Keratinocyte (primary cell): ENCODE data around the gene IGFN1. TPM values are rescaled to one million over a fixed set of nuclear protein-coding genes. Genes with fewer than 3 reads are reported as not detected.

Experiments
- DNase-seq: peaks from one replicate; pipeline ENCODE4 v3.0.0-alpha.2; 2011; ENCODE audit warnings: low read depth, missing footprints, low spot score
- FAIRE-seq: peaks from 2 replicates; lab custom pipeline; 2011; peaks lifted over from hg19 to GRCh38; lab: Jason Lieb, UNC
- H2AFZ ChIP-seq: 2 replicates; pipeline ENCODE4 v1.6.0; 2012; ENCODE audit warnings: low read length, control low read depth, inconsistent platforms; ENCODE audit not compliant: control insufficient read depth
- H3K27ac ChIP-seq: 2 replicates; pipeline ENCODE4 v1.5.1; 2011; ENCODE audit warnings: low read length; ENCODE audit not compliant: control insufficient read depth, insufficient read depth
- H3K27me3 ChIP-seq: 3 replicates; pipeline ENCODE4 v1.6.0; 2011; ENCODE audit warnings: low read length; ENCODE audit not compliant: control insufficient read depth, insufficient read depth; ENCODE audit errors: extremely low read depth
- H3K36me3 ChIP-seq, 2 experiments: 2 replicates in 1 of 2; 3 replicates in 1 of 2; pipeline ENCODE4 v1.5.1; 2011; ENCODE audit warnings: low read length in 2 of 2, mild to moderate bottlenecking in 1 of 2; ENCODE audit not compliant: control insufficient read depth in 2 of 2, insufficient read depth in 2 of 2; ENCODE audit errors: extremely low read depth in 1 of 2
- H3K4me1 ChIP-seq: 3 replicates; pipeline ENCODE4 v1.5.1; 2011; ENCODE audit warnings: low read length; ENCODE audit not compliant: control insufficient read depth, insufficient read depth; ENCODE audit errors: extremely low read depth
- H3K4me2 ChIP-seq: 3 replicates; pipeline ENCODE4 v1.6.0; 2011; ENCODE audit warnings: low read depth, low read length; ENCODE audit not compliant: control insufficient read depth, insufficient read depth; ENCODE audit errors: extremely low read depth
- H3K4me3 ChIP-seq, 3 experiments: fragments of 200-600 bp in 1 of 3; sonication (generic) in 1 of 3; 2 replicates in 2 of 3; 3 replicates in 1 of 3; pipeline ENCODE4 v1.5.1; 2011 to 2016; ENCODE audit warnings: low read length in 3 of 3, mild to moderate bottlenecking in 3 of 3, control low read depth in 2 of 3, inconsistent platforms in 1 of 3, low read depth in 1 of 3, mixed read lengths in 1 of 3, mixed run types in 1 of 3, moderate library complexity in 1 of 3; ENCODE audit not compliant: control insufficient read depth in 2 of 3, insufficient read depth in 2 of 3; ENCODE audit errors: extremely low read depth in 1 of 3
- H3K79me2 ChIP-seq: 2 replicates; pipeline ENCODE4 v1.6.0; 2012; ENCODE audit warnings: low read length; ENCODE audit not compliant: control insufficient read depth, insufficient read depth
- H3K9ac ChIP-seq: 3 replicates; pipeline ENCODE4 v1.6.0; 2011; ENCODE audit warnings: low read length; ENCODE audit not compliant: control insufficient read depth, insufficient read depth; ENCODE audit errors: extremely low read depth
- H3K9me1 ChIP-seq: 3 replicates; pipeline ENCODE4 v1.6.0; 2011; ENCODE audit warnings: low read length; ENCODE audit not compliant: control insufficient read depth, insufficient read depth; ENCODE audit errors: extremely low read depth
- H3K9me3 ChIP-seq: 2 replicates; pipeline ENCODE4 v1.5.1; 2012; ENCODE audit warnings: low read depth, low read length; ENCODE audit not compliant: control insufficient read depth
- H4K20me1 ChIP-seq: 3 replicates; pipeline ENCODE4 v1.6.0; 2011; ENCODE audit warnings: low read length; ENCODE audit not compliant: control insufficient read depth, insufficient read depth; ENCODE audit errors: extremely low read depth
- EZH2 ChIP-seq: IDR thresholded peaks from one replicate; pipeline ENCODE4 v1.6.1; 2012; ENCODE audit warnings: inconsistent platforms, mild to moderate bottlenecking, low read length, moderate library complexity
- dilution Hi-C: fragments of 300-500 bp; cut with MboI; formaldehyde crosslinking; loops from one replicate; pipeline ENCODE4 v1.7.0; 2020; ENCODE audit warnings: low sequenced_read_pairs; ENCODE audit not compliant: extremely low pct_ligation_motif_present
- polyA plus RNA-seq, 5 experiments: library from polyadenylated mRNA; depleted of rRNA in 3 of 5; stranded (reverse) in 3 of 5; stranded (forward) in 1 of 5; unstranded in 1 of 5; fragments of >200 nt; gene quantifications; 1 replicate in 1 of 5; 2 replicates in 3 of 5; 3 replicates in 1 of 5; pipeline versions ENCODE4 v1.2.1 to v1.2.3, GENCODE V29; 2011 to 2012; ENCODE audit warnings: missing spikeins in 2 of 5, low read depth in 1 of 5, low replicate concordance in 1 of 5
- TF ChIP-seq, protein P1 (sequence below), 3 experiments: IDR thresholded peaks in 1 of 3; conservative IDR thresholded peaks in 1 of 3; optimal IDR thresholded peaks in 1 of 3; 2 replicates in 2 of 3; 3 replicates in 1 of 3; pipeline versions ENCODE3 to v1.5.1; 2011; ENCODE audit warnings: low read length in 3 of 3, mild to moderate bottlenecking in 3 of 3, moderate library complexity in 2 of 3, control low read depth in 1 of 3, inconsistent platforms in 1 of 3; ENCODE audit not compliant: insufficient read depth in 2 of 3; ENCODE audit errors: extremely low read depth in 1 of 3

Gene IGFN1
- polyA plus RNA-seq, 1 donor (not counting 4 experiments of a cell fraction or from before 2014, with no cell fraction given): not detected

DNA sequence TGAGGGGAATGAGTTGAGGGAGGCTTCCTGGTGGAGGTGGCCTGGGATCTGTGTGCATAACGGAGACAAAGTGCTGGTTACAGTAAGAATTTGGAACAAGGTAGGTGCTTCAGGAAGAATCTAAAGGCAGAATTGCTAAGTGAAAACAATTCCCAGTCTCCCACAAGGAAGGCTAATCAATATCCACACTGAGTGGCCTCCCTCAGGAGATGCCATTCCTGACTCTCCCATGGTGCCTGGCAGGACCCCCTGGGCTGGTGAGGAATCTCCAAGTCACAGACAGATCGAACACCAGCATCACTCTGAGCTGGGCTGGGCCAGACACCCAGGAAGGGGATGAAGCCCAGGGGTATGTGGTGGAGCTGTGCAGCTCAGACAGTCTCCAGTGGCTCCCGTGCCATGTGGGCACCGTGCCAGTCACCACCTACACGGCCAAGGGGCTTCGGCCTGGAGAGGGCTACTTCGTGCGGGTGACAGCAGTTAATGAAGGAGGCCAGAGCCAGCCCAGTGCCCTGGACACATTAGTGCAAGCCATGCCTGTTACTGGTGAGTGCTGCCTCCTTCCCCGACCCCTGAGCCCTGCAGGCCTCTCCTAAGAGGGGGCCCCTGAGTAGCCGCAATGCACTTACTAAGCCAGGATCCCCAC, 30.7 kb downstream of the IGFN1 start:
- H3K9me3 ChIP-seq: no peaks in the 10 kb centered on the region
- H3K27me3 ChIP-seq: peaks cover 8% of the 10 kb centered on the region
- H3K79me2 ChIP-seq: no peaks in the 10 kb centered on the region
- DNase-seq (no peak), FAIRE-seq (no peak)
- H3K9me1 ChIP-seq: no peaks in the 10 kb centered on the region
- no peak overlapping the region for H3K27ac ChIP-seq
- no peak overlapping the region for H3K4me3 ChIP-seq
- H3K9ac ChIP-seq: no peak overlapping the region
- no peak overlapping the region for H2AFZ ChIP-seq
- H3K36me3 ChIP-seq: no peaks in the 10 kb centered on the region
- dilution Hi-C loops: loop anchor here (10.0 kb wide), 1 partner anchor 83 kb away; no protein-coding TSS in a partner anchor
- H3K4me1 ChIP-seq: no peaks in the 10 kb centered on the region
- H4K20me1 ChIP-seq: no peaks in the 10 kb centered on the region
- no peak overlapping the region for H3K4me2 ChIP-seq
- TF ChIP-seq EZH2: no peak
- TF ChIP-seq, protein P1, sequence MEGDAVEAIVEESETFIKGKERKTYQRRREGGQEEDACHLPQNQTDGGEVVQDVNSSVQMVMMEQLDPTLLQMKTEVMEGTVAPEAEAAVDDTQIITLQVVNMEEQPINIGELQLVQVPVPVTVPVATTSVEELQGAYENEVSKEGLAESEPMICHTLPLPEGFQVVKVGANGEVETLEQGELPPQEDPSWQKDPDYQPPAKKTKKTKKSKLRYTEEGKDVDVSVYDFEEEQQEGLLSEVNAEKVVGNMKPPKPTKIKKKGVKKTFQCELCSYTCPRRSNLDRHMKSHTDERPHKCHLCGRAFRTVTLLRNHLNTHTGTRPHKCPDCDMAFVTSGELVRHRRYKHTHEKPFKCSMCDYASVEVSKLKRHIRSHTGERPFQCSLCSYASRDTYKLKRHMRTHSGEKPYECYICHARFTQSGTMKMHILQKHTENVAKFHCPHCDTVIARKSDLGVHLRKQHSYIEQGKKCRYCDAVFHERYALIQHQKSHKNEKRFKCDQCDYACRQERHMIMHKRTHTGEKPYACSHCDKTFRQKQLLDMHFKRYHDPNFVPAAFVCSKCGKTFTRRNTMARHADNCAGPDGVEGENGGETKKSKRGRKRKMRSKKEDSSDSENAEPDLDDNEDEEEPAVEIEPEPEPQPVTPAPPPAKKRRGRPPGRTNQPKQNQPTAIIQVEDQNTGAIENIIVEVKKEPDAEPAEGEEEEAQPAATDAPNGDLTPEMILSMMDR (optimal IDR thresholded peaks at IDR 0.05 in 1 of 3, IDR thresholded peaks at IDR 0.05 in 1 of 3, conservative IDR thresholded peaks at IDR 0.05 in 1 of 3; ENCODE audit: extremely low read depth in 1 of 3, insufficient read depth in 2 of 3, low read length in 3 of 3): no peak

DNA sequence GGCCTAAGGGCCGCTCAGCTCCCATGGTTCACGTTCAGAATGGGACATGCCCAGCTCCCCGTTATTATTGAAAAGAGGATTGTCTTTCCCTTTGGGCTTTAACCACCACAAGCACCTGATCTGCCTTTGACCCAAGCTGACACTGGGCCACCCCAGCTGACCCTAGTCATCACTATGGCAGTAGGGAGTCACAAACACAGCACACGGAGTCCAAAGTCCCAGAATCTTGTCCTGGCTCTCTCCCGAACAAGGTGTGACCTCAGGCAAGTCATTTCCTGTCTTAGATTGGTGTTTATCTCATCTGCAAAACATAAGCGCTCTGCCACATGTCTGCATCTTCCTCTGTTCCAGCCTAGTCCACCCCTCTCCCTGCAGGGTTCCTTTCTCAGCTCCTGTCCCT, 31.5 kb downstream of the IGFN1 start:
- dilution Hi-C loops: loop anchor here (10.0 kb wide), 1 partner anchor 83 kb away; no protein-coding TSS in a partner anchor

More for the DNA sequence above, 31.5 kb downstream of the IGFN1 start:
- TF ChIP-seq EZH2: no peak
- TF ChIP-seq, protein P1 (optimal IDR thresholded peaks at IDR 0.05 in 1 of 3, IDR thresholded peaks at IDR 0.05 in 1 of 3, conservative IDR thresholded peaks at IDR 0.05 in 1 of 3; ENCODE audit: extremely low read depth in 1 of 3, insufficient read depth in 2 of 3, low read length in 3 of 3): no peak
- Histone ChIP-seq H3K9ac (no peak overlapping the region), H3K27ac (no peak overlapping the region), H3K4me2 (no peak overlapping the region), H3K4me3 (no peak overlapping the region), H3K9me1 (no peaks in the 10 kb centered on the region), H2AFZ (no peak overlapping the region), H3K27me3 (peaks cover 8% of the 10 kb centered on the region), H3K79me2 (no peaks in the 10 kb centered on the region), H4K20me1 (no peaks in the 10 kb centered on the region), H3K36me3 (no peaks in the 10 kb centered on the region), H3K9me3 (no peaks in the 10 kb centered on the region), H3K4me1 (no peaks in the 10 kb centered on the region)
- DNase-seq: no peak
- no peak for FAIRE-seq
